Measurements from ENCODE around the gene GAS2L2.

- TF ChIP-seq CTCF (IDR thresholded peaks at IDR 0.05; ENCODE audit: poor library complexity, severe bottlenecking) = no peak
- no peak for TF ChIP-seq EZH2 (IDR thresholded peaks at IDR 0.05; ENCODE audit: borderline replicate concordance, insufficient read depth, low read length, poor library complexity, severe bottlenecking)
- TF ChIP-seq REST (IDR thresholded peaks at IDR 0.05; ENCODE audit: borderline replicate concordance) = no peak
- TF ChIP-seq POLR2AphosphoS5 (IDR thresholded peaks at IDR 0.05) = peak; percentile 8
- TF ChIP-seq SMC3 (conservative IDR thresholded peaks at IDR 0.05; ENCODE audit: poor library complexity) = no peak
- no peak for TF ChIP-seq EP300 (conservative IDR thresholded peaks at IDR 0.05; ENCODE audit: poor library complexity, severe bottlenecking)
- no peak for TF ChIP-seq RAD21 (conservative IDR thresholded peaks at IDR 0.05)
Observed at GRCh38 chr17:35728551-35728950, 24.5 kb downstream of the GAS2L2 start.

Data from neural cell (in vitro differentiated cells).